ENCODE measurements around the gene CNOT9.

- TF ChIP-seq POLR2AphosphoS5 (IDR thresholded peaks at IDR 0.05; ENCODE audit: low read length), result no peak
- TF ChIP-seq, protein P1, sequence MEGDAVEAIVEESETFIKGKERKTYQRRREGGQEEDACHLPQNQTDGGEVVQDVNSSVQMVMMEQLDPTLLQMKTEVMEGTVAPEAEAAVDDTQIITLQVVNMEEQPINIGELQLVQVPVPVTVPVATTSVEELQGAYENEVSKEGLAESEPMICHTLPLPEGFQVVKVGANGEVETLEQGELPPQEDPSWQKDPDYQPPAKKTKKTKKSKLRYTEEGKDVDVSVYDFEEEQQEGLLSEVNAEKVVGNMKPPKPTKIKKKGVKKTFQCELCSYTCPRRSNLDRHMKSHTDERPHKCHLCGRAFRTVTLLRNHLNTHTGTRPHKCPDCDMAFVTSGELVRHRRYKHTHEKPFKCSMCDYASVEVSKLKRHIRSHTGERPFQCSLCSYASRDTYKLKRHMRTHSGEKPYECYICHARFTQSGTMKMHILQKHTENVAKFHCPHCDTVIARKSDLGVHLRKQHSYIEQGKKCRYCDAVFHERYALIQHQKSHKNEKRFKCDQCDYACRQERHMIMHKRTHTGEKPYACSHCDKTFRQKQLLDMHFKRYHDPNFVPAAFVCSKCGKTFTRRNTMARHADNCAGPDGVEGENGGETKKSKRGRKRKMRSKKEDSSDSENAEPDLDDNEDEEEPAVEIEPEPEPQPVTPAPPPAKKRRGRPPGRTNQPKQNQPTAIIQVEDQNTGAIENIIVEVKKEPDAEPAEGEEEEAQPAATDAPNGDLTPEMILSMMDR (IDR thresholded peaks at IDR 0.05 in 2 of 3, conservative IDR thresholded peaks at IDR 0.05 in 1 of 3; ENCODE audit: control insufficient read depth in 2 of 3, extremely low read depth in 1 of 3, insufficient read depth in 1 of 3, low read depth in 3 of 3, low read length in 3 of 3), result no peak
- TF ChIP-seq, protein P2, sequence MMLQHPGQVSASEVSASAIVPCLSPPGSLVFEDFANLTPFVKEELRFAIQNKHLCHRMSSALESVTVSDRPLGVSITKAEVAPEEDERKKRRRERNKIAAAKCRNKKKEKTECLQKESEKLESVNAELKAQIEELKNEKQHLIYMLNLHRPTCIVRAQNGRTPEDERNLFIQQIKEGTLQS (IDR thresholded peaks at IDR 0.05; ENCODE audit: borderline replicate concordance, extremely low read depth, low read depth, low read length), result no peak
- no peak for TF ChIP-seq FOS (IDR thresholded peaks at IDR 0.05; ENCODE audit: borderline replicate concordance, extremely low read depth, insufficient read length)
Measured at GRCh38 chr2:218567797-218568189, 846 bp upstream of the CNOT9 start.

All from GM12878 (cell line).